HG03342 (cell line): Measurements from ENCODE around the gene DHX15.

Experiments used
- ATAC-seq: cut with Tn5 transposase; IDR thresholded peaks from one replicate; pipeline ENCODE4 v1.9.1; 2021; ENCODE audit warnings: mild to moderate bottlenecking, moderate library complexity; ENCODE audit not compliant: unreplicated experiment

DHX15 gene

GRCh38 chr4:24584211-24584850, at the start of gene DHX15:
Gene DHX15 (minus strand): TSS chr4:24584554. CDS start chr4:24584393, 161 bp downstream.
- ATAC-seq: peak; percentile 89

- ATAC-seq: no peak
These were observed 47.7 kb upstream of the DHX15 start for GRCh38 chr4:24632011-24632410.

GRCh38 chr4:24630937-24631336, 46.6 kb upstream of the DHX15 start:
- no peak for ATAC-seq

- ATAC-seq: no peak
These were observed 40.7 kb upstream of the DHX15 start for GRCh38 chr4:24625091-24625490.

GRCh38 chr4:24624381-24624780, 40.0 kb upstream of the DHX15 start:
- no peak for ATAC-seq

- no peak for ATAC-seq
These were observed 37.9 kb upstream of the DHX15 start for GRCh38 chr4:24622146-24622834.

GRCh38 chr4:24615977-24616376, 31.6 kb upstream of the DHX15 start:
- no peak for ATAC-seq

- no peak for ATAC-seq
These were observed 30.5 kb upstream of the DHX15 start for GRCh38 chr4:24614881-24615280.

GRCh38 chr4:24613502-24613901, 29.1 kb upstream of the DHX15 start:
- ATAC-seq: no peak

GRCh38 chr4:24611575-24611974, 27.2 kb upstream of the DHX15 start:
- ATAC-seq: no peak

- no peak for ATAC-seq
These were observed 23.0 kb upstream of the DHX15 start for GRCh38 chr4:24607334-24607733.

GRCh38 chr4:24605216-24605615, 20.9 kb upstream of the DHX15 start:
- no peak for ATAC-seq

GRCh38 chr4:24604558-24605214, 20.3 kb upstream of the DHX15 start:
- ATAC-seq: no peak

GRCh38 chr4:24603343-24603742, 19.0 kb upstream of the DHX15 start:
- no peak for ATAC-seq

GRCh38 chr4:24601121-24601520, 16.8 kb upstream of the DHX15 start:
- no peak for ATAC-seq

- ATAC-seq: no peak
These were observed 14.9 kb upstream of the DHX15 start for GRCh38 chr4:24599275-24599674.

GRCh38 chr4:24598025-24598424, 13.7 kb upstream of the DHX15 start:
- no peak for ATAC-seq

GRCh38 chr4:24595659-24596058, 11.3 kb upstream of the DHX15 start:
- no peak for ATAC-seq

GRCh38 chr4:24594887-24595286, 10.5 kb upstream of the DHX15 start:
- no peak for ATAC-seq

GRCh38 chr4:24589448-24589847, 5.1 kb upstream of the DHX15 start:
- peak; percentile 38 for ATAC-seq

- no peak for ATAC-seq
These were observed 4.0 kb upstream of the DHX15 start for GRCh38 chr4:24588216-24588954.
